Measurements from ENCODE around the gene PCNA. TPM values are rescaled to one million over a fixed set of nuclear protein-coding genes. Genes with fewer than 3 reads are reported as not detected.

Gene PCNA
- polyA plus RNA-seq, 4 donors: 132 to 209 (median 169) TPM

DNA sequence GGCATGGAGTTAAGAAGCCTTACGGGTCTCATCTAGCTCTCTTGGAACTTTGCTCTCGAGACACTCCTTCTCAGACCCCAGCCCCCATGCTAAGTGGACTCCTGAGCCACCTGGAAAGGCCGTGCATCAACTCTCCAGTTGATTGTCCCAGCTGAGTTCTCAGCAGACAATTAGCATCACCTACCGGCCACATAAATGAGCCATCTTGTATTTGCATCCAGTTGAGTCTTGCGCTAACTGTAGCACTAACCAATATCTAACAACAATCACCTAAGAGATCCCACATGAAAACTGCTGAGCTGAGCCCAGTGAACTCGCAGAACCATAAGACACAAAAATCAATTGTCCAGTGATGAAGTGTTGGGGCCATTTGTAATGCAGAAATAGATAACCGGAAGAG lies 49.7 kb downstream of the PCNA start:
- no peak for DNase-seq (ENCODE audit: low read depth in 4 of 4, low spot score in 3 of 4)

DNA sequence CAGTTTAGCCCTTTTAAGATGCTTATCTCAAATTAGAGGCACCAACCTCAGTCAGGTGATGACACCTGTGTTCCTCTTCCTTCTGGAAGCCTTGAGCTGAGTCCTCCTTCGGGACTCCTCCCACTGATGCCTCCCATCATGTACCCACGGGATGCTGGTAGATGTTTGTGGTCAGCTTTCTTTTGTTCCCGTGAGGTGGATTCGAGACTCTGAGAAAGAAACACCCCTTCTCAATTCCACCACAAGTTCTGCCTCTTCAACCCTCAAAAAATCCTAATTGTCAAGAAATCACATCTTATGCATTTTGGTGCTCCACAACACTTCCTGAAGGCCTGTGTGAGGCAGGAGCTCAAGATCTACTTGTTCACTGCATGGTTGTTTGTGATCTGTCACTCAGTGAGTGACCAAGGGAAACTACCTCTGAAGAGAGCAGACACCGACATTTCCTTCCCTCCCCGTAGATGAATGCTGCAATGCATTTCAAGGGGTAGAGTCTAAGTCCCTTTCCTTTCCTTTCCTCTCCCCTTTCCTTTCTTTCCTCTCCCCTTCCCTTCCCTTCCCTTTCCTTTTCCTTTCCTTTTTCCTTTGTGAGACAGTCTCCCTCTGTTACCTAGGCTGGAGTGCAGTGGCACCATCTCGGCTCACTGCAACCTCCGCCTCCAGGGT lies 50.5 kb downstream of the PCNA start:
- DNase-seq (ENCODE audit: low read depth in 4 of 4, low spot score in 3 of 4): no peak

DNA sequence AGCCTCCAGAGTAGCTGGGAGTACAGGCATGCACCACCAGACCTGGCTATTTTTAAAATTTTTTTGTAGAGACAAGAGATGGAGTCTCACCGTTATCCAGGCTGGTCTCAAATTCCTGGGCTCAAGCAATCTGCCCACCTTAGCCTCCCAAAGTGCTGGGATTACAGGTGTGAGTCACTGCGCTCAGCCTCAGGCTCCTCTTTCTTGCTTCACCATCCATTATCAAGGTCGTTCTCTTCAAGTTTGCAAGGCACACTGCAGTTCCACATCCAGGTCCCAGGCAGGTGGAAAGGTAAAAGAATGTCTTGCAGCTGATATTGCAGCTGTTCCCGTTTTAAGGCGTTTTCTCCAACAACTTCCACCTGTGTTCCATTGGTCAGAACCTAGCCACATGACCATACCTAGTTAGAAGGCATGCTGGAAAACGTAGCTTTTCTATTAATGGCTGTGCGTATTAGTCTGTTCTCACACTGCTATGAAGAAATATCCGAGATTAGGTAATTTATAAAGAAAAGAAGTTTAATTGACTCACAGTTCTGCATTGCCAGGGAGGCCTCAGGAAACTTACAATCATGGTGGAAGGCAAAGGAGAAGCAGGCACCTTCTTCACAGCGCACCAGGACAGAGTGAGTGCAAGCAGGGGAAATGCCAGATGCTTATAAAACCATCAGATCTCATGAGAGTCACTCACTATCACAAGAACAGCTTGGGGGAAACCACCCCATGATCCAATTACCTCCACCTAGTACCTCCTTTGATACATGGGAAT lies 51.7 kb downstream of the PCNA start:
- no peak for DNase-seq (ENCODE audit: low read depth in 4 of 4, low spot score in 3 of 4)

DNA sequence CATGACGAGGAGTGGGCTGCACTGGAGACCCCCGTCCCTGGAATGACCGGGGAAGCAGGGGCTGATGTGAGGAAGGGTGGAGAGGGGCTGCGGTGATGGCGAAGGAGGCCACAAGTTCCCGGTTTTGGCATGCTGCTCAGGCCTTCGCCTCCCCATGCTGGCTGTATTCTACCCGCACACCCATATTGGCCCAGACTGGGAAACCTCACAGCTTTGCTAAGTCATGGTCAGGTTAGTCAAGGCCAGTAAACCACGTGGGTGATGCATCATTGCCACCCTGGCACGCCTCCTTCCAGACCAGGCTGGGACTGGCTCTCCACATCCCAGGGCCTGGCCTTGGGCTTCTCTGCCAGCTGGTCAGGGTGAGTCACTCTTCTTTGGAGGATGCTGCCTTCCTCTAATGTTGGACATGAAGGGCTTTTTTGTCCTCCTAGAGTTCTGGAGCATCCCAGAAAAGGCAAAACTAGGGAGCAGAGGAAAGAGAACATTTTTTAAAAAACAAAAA lies 53.8 kb downstream of the PCNA start:
- DNase-seq (ENCODE audit: low read depth in 4 of 4, low spot score in 3 of 4): no peak

DNA sequence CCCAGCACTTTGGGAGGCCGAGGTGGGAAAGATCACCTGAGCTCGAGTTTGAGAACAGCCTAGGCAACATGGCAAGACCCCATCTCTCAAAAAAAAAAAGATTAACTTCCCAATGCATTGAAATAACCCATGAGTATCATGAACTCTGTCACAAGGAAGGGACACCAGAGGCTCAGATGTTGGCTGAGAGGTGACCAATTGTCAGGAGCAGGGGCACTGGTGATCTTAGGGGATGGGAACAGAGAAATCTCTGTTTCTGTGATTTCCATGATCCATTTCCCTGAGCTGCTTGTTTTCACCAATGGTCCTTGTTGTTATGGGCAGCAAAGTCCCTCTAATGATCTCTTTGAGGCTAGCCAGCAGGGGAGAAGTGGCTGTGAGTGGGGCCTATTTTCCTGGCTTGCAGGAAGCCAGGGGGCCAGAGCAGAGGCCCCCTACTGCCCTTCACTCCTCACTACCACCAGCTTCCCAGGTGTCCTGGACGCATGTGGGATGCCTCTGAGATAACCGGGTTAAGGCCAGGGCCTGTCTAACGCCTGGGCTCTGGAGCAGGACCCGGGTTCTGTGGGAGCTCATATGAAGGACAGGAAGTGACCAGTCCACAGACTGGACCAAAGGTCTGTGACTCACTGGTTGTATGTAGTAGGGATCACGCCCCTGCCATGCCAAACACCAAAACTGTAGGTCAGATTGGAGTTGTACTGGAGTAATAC lies 54.4 kb downstream of the PCNA start:
- DNase-seq (ENCODE audit: low read depth in 4 of 4, low spot score in 3 of 4): no peak

Other genes starting within 250 kb of the PCNA start
- 10 to 100 TPM; 21.8 to 31.9 (median 23.1) TPM for gene SLC23A2, start 118.4 kb downstream of the PCNA start, polyA plus RNA-seq (ENCODE audit: insufficient read length in 4 of 4)
- 100 to 1,000 TPM; 155 to 196 (median 174) TPM for gene TMEM230, start 6.9 kb downstream of the PCNA start, polyA plus RNA-seq (ENCODE audit: insufficient read length in 4 of 4)
- gene CDS2, start 7.0 kb upstream of the PCNA start, polyA plus RNA-seq (ENCODE audit: insufficient read length in 4 of 4): 10 to 100 TPM; 30.8 to 38.8 (median 34.5) TPM
- under 1 TPM in 1 of 4 donors, not detected in 3; 0.30 TPM for gene PROKR2, start 197.0 kb upstream of the PCNA start, polyA plus RNA-seq (ENCODE audit: insufficient read length in 4 of 4)

Data from left renal pelvis (tissue), 4 donors.